OCI-LY1 (cell line): ENCODE measurements around the gene SLC16A2.
"Not testable (repeated sequence)": the region's sequence is repeated elsewhere in the genome, so short reads cannot be mapped to it uniquely, and the experiment has no call there.

Experiments
- H2AFZ ChIP-seq: fragments of 200-600 bp; sonication (generic), shearing (Covaris generic); 2 replicates; pipeline ENCODE4 v1.6.0; 2014; ENCODE audit warnings: antibody characterized with exemption, mild to moderate bottlenecking, low read length
- H3F3A ChIP-seq: fragments of 200-600 bp; sonication (generic), shearing (Covaris generic); 2 replicates; pipeline ENCODE4 v1.6.0; 2014; ENCODE audit warnings: mild to moderate bottlenecking, antibody characterized with exemption, low read length, moderate library complexity; ENCODE audit not compliant: insufficient read depth
- H3K27ac ChIP-seq: fragments of 200-600 bp; sonication (generic); 2 replicates; pipeline ENCODE4 v1.5.1; 2014; ENCODE audit warnings: low read length, mixed run types, mild to moderate bottlenecking, low read depth; ENCODE audit not compliant: poor library complexity, severe bottlenecking
- H3K27me3 ChIP-seq: fragments of 200-600 bp; sonication (generic); 2 replicates; pipeline ENCODE4 v1.6.0; 2014; ENCODE audit warnings: antibody characterized with exemption, mild to moderate bottlenecking, low read length, moderate library complexity; ENCODE audit not compliant: insufficient read depth
- H3K36me3 ChIP-seq: fragments of 200-600 bp; sonication (generic); 2 replicates; pipeline ENCODE4 v1.6.1; 2014; ENCODE audit warnings: mild to moderate bottlenecking, antibody characterized with exemption, low read length, moderate library complexity, mixed read lengths; ENCODE audit not compliant: insufficient read depth
- H3K4me1 ChIP-seq: fragments of 200-600 bp; sonication (generic); 2 replicates; pipeline ENCODE4 v1.5.1; 2014; ENCODE audit warnings: mild to moderate bottlenecking, low read length, moderate library complexity; ENCODE audit not compliant: insufficient read depth, severe bottlenecking
- H3K4me2 ChIP-seq: fragments of 200-600 bp; sonication (generic), shearing (Covaris generic); 2 replicates; pipeline ENCODE4 v1.6.1; 2014; ENCODE audit warnings: low read length
- H3K4me3 ChIP-seq: fragments of 200-600 bp; sonication (generic); 2 replicates; pipeline ENCODE4 v1.5.1; 2014; ENCODE audit warnings: low read length, low read depth, mild to moderate bottlenecking, mixed read lengths; ENCODE audit not compliant: poor library complexity, severe bottlenecking
- H3K79me2 ChIP-seq: fragments of 200-600 bp; shearing (Covaris generic); 2 replicates; pipeline ENCODE4 v1.6.1; 2016; ENCODE audit warnings: mixed run types, low read length, mixed read lengths; ENCODE audit not compliant: insufficient read depth
- H3K9ac ChIP-seq: fragments of 200-600 bp; sonication (generic), shearing (Covaris generic); 2 replicates; pipeline ENCODE4 v1.6.1; 2014; ENCODE audit warnings: mild to moderate bottlenecking, low read length, mixed read lengths
- H3K9me2 ChIP-seq: fragments of 200-600 bp; sonication (generic), shearing (Covaris generic); 2 replicates; pipeline ENCODE4 v1.6.1; 2014; ENCODE audit warnings: low read depth, mild to moderate bottlenecking, low read length, mixed read lengths
- H3K9me3 ChIP-seq: fragments of 200-600 bp; shearing (Covaris generic); 2 replicates; pipeline ENCODE4 v1.6.1; 2014; ENCODE audit warnings: low read length, mixed read lengths
- H4K20me1 ChIP-seq: fragments of 200-600 bp; sonication (generic), shearing (Covaris generic); 2 replicates; pipeline ENCODE4 v1.6.0; 2016; ENCODE audit warnings: mild to moderate bottlenecking, low read length; ENCODE audit not compliant: insufficient read depth
- CTCF ChIP-seq: fragments of 200-600 bp; sonication (generic), shearing (Covaris generic); IDR thresholded peaks from 2 replicates; pipeline ENCODE4 v1.5.1; 2017; ENCODE audit warnings: mild to moderate bottlenecking, antibody characterized with exemption, low read length, moderate library complexity, mixed read lengths
- EZH2 ChIP-seq: fragments of 200-600 bp; sonication (generic), shearing (Covaris generic); IDR thresholded peaks from 2 replicates; pipeline ENCODE4 v1.8.0; 2017; ENCODE audit warnings: borderline replicate concordance, mixed run types, mild to moderate bottlenecking, antibody characterized with exemption, low read length, moderate library complexity, mixed read lengths

The SLC16A2 gene

GRCh38 chrX:74453178-74453577 lies 31.9 kb downstream of the SLC16A2 start:
- H3K4me2 ChIP-seq = no peak overlapping the region

GRCh38 chrX:74454233-74454632 lies 32.9 kb downstream of the SLC16A2 start:
- not testable (repeated sequence) for H3K27ac ChIP-seq, H3K4me3 ChIP-seq, H3K36me3 ChIP-seq, H3K4me2 ChIP-seq, H3F3A ChIP-seq, H3K9me2 ChIP-seq, H3K27me3 ChIP-seq, H4K20me1 ChIP-seq, H3K4me1 ChIP-seq, H3K9me3 ChIP-seq, H2AFZ ChIP-seq, H3K9ac ChIP-seq, H3K79me2 ChIP-seq

More at GRCh38 chrX:74453178-74453577, 31.9 kb downstream of the SLC16A2 start:
- Histone ChIP-seq H3K27me3 (no peaks in the 10 kb centered on the region), H2AFZ (no peak overlapping the region), H3K9ac (no peak overlapping the region), H3K9me2 (no peaks in the 10 kb centered on the region), H3K4me3 (no peak overlapping the region), H3K9me3 (no peaks in the 10 kb centered on the region), H3K36me3 (no peaks in the 10 kb centered on the region), H3K79me2 (no peaks in the 10 kb centered on the region), H3F3A (no peaks in the 10 kb centered on the region), H4K20me1 (no peaks in the 10 kb centered on the region), H3K4me1 (no peaks in the 10 kb centered on the region), H3K27ac (no peak overlapping the region)
- TF ChIP-seq CTCF = no peak
- no peak for TF ChIP-seq EZH2

- no peak overlapping the region for H3K9ac ChIP-seq
- no peak for TF ChIP-seq CTCF
- H3K9me3 ChIP-seq = no peaks in the 10 kb centered on the region
- no peak overlapping the region for H3K27ac ChIP-seq
- no peak overlapping the region for H2AFZ ChIP-seq
- no peaks in the 10 kb centered on the region for H3F3A ChIP-seq
- no peak overlapping the region for H3K4me2 ChIP-seq
- no peaks in the 10 kb centered on the region for H3K9me2 ChIP-seq
- no peaks in the 10 kb centered on the region for H3K4me1 ChIP-seq
- no peaks in the 10 kb centered on the region for H3K36me3 ChIP-seq
- H3K79me2 ChIP-seq = no peaks in the 10 kb centered on the region
- no peak overlapping the region for H3K4me3 ChIP-seq
- H4K20me1 ChIP-seq = no peaks in the 10 kb centered on the region
- H3K27me3 ChIP-seq = no peaks in the 10 kb centered on the region
Observed at GRCh38 chrX:74458736-74459135, 37.4 kb downstream of the SLC16A2 start.

DNA sequence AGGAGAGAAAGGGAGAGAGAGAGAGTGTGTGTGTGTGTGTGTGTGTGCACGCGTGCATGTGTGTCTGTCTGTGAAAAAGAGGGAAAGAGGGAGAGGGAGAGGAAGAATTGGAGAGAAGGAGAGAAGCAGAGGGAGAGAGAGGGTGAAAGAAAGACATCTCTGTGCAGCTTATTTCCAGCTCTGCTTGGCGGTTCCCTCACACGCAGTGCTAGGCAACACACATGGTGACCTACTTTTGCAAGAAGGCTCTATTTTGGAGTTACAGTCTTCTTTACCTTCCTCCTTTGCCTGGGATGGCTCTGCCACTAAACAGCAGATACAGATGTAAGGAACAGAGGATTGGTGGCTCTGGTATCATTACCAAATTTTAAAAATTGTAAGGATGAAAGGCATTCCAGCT lies 40.1 kb downstream of the SLC16A2 start:
- Histone ChIP-seq H3K4me1 (no peaks in the 10 kb centered on the region), H3K27me3 (no peaks in the 10 kb centered on the region), H3K4me2 (no peak overlapping the region)

More for the DNA sequence above, 40.1 kb downstream of the SLC16A2 start:
- H3K36me3 ChIP-seq = no peaks in the 10 kb centered on the region
- no peak for TF ChIP-seq EZH2
- TF ChIP-seq CTCF = no peak
- H3K79me2 ChIP-seq = no peaks in the 10 kb centered on the region
- no peaks in the 10 kb centered on the region for H4K20me1 ChIP-seq
- H3F3A ChIP-seq = no peaks in the 10 kb centered on the region
- no peaks in the 10 kb centered on the region for H3K9me2 ChIP-seq
- no peak overlapping the region for H3K9ac ChIP-seq
- H3K27ac ChIP-seq = no peak overlapping the region
- H3K9me3 ChIP-seq = no peaks in the 10 kb centered on the region
- H2AFZ ChIP-seq = no peak overlapping the region
- H3K4me3 ChIP-seq = no peak overlapping the region
